Pulmonary artery endothelial cell (primary cell): ENCODE results near the gene NFATC3. TPM values are rescaled to one million over a fixed set of nuclear protein-coding genes. Genes with fewer than 3 reads are reported as not detected.

Source experiments
- DNase-seq: peaks from one replicate; pipeline ENCODE4 v3.0.0-alpha.2; 2011; ENCODE audit warnings: low read depth, low spot score
- total RNA-seq: library from RNA; depleted of rRNA; stranded (reverse); fragments of >200 nt; gene quantifications from 2 replicates; pipeline ENCODE4 v1.2.3, GENCODE V29; 2014

Gene NFATC3
- total RNA-seq, 1 donor from 2014 or later, result 11.0 TPM

- no peak for DNase-seq
These were observed 182.6 kb downstream of the NFATC3 start for GRCh38 chr16:68267612-68268405.

- no peak for DNase-seq
These were observed 184.6 kb downstream of the NFATC3 start for GRCh38 chr16:68269793-68270192.

- no peak for DNase-seq
These were observed 185.2 kb downstream of the NFATC3 start for GRCh38 chr16:68270353-68270752.

- no peak for DNase-seq
These were observed 187.5 kb downstream of the NFATC3 start for GRCh38 chr16:68272507-68273209.

GRCh38 chr16:68273459-68273858, 188.3 kb downstream of the NFATC3 start:
- DNase-seq, result no peak

- no peak for DNase-seq
These were observed 188.7 kb downstream of the NFATC3 start for GRCh38 chr16:68273896-68274295.

GRCh38 chr16:68274441-68274840, 189.3 kb downstream of the NFATC3 start:
- DNase-seq, result no peak

GRCh38 chr16:68275611-68276191, 190.5 kb downstream of the NFATC3 start:
- no peak for DNase-seq

- DNase-seq, result no peak
These were observed 191.1 kb downstream of the NFATC3 start for GRCh38 chr16:68276223-68276622.

Other genes with a start within 250 kb of the NFATC3 start
- 34.2 and 56.6 TPM in 2 replicates for gene THAP11, start 243.1 kb upstream of the NFATC3 start, total RNA-seq
- 230 and 252 TPM in 2 replicates for gene NUTF2, start 238.4 kb upstream of the NFATC3 start, total RNA-seq
- 23.2 and 27.1 TPM in 2 replicates for gene CENPT, start 237.7 kb upstream of the NFATC3 start, total RNA-seq
- gene EDC4, start 212.3 kb upstream of the NFATC3 start, total RNA-seq, result 73.7 and 85.2 TPM in 2 replicates
- not detected in 2 replicates for gene NRN1L, start 200.5 kb upstream of the NFATC3 start, total RNA-seq
- 15.3 and 15.4 TPM in 2 replicates for gene PSKH1, start 192.1 kb upstream of the NFATC3 start, total RNA-seq
- 0.26 and 0.35 TPM in 2 replicates for gene CTRL, start 153.5 kb upstream of the NFATC3 start, total RNA-seq
- gene PSMB10, start 148.5 kb upstream of the NFATC3 start, total RNA-seq, result 58.8 and 87.0 TPM in 2 replicates
- gene LCAT, start 141.2 kb upstream of the NFATC3 start, total RNA-seq, result 2.1 and 3.8 TPM in 2 replicates
- 57.2 and 73.1 TPM in 2 replicates for gene SLC12A4, start 116.7 kb upstream of the NFATC3 start, total RNA-seq
- gene DPEP3, start 104.9 kb upstream of the NFATC3 start, total RNA-seq, result not detected in 2 replicates
- gene DPEP2, start 85.9 kb upstream of the NFATC3 start, total RNA-seq, result 0.42 TPM in 1 of 2 replicates, not detected in the other
- gene DPEP2NB, start 69.5 kb upstream of the NFATC3 start, total RNA-seq, result not detected in 2 replicates
- gene DDX28, start 62.1 kb upstream of the NFATC3 start, total RNA-seq, result 12.9 and 16.4 TPM in 2 replicates
- 20.4 and 21.7 TPM in 2 replicates for gene DUS2, start 62.1 kb upstream of the NFATC3 start, total RNA-seq
- 0.13 and 0.25 TPM in 2 replicates for gene ESRP2, start 150.8 kb downstream of the NFATC3 start, total RNA-seq
- 16.6 and 24.5 TPM in 2 replicates for gene PLA2G15, start 160.0 kb downstream of the NFATC3 start, total RNA-seq
- gene SLC7A6, start 179.2 kb downstream of the NFATC3 start, total RNA-seq, result 17.9 and 21.7 TPM in 2 replicates
- 16.6 and 17.5 TPM in 2 replicates for gene SLC7A6OS, start 225.6 kb downstream of the NFATC3 start, total RNA-seq
- gene PRMT7, start 225.6 kb downstream of the NFATC3 start, total RNA-seq, result 32.9 and 48.4 TPM in 2 replicates